SK-N-SH (cell line): Measurements from ENCODE around the gene SIX2.

Experiments
- FOXM1 ChIP-seq: IDR thresholded peaks from 2 replicates; pipeline ENCODE4 v1.4.0; 2012; ENCODE audit warnings: low read depth, mild to moderate bottlenecking
- GABPA ChIP-seq: IDR thresholded peaks from 2 replicates; pipeline ENCODE4 v1.4.0; 2012; ENCODE audit warnings: low read depth, mild to moderate bottlenecking
- JUND ChIP-seq: IDR thresholded peaks from 2 replicates; pipeline ENCODE4 v1.4.0; 2012
- POLR2AphosphoS5 ChIP-seq: IDR thresholded peaks from 2 replicates; pipeline ENCODE4 v1.6.1; 2012; ENCODE audit warnings: low read depth, low read length
- RAD21 ChIP-seq: IDR thresholded peaks from 2 replicates; pipeline ENCODE4 v1.6.1; 2012; ENCODE audit warnings: mild to moderate bottlenecking, low read length
- RCOR1 ChIP-seq: fragments of 150-350 bp; IDR thresholded peaks from 2 replicates; pipeline ENCODE4 v1.6.1; 2017; ENCODE audit warnings: antibody characterized with exemption, low read length
- SIN3A ChIP-seq: IDR thresholded peaks from 2 replicates; pipeline ENCODE4 v1.6.1; 2012; ENCODE audit warnings: low read depth, mild to moderate bottlenecking, low read length, moderate library complexity, borderline replicate concordance
- TCF12 ChIP-seq: IDR thresholded peaks from 2 replicates; pipeline ENCODE4 v1.4.0; 2012
- TEAD4 ChIP-seq: IDR thresholded peaks from 2 replicates; pipeline ENCODE4 v1.4.0; 2012; ENCODE audit warnings: mild to moderate bottlenecking, borderline replicate concordance; ENCODE audit not compliant: insufficient read depth
- YY1 ChIP-seq: IDR thresholded peaks from 2 replicates; pipeline ENCODE4 v1.4.0; 2012; ENCODE audit warnings: low read depth, mild to moderate bottlenecking
- TF ChIP-seq, protein P1 (sequence below): fragments of 200-600 bp; sonication (generic); IDR thresholded peaks from 2 replicates; pipeline ENCODE4 v1.6.1; 2017; ENCODE audit warnings: antibody characterized with exemption, mild to moderate bottlenecking, moderate library complexity
- TF ChIP-seq, protein P2 (sequence below): IDR thresholded peaks from 2 replicates; pipeline ENCODE4; 2012

DNA sequence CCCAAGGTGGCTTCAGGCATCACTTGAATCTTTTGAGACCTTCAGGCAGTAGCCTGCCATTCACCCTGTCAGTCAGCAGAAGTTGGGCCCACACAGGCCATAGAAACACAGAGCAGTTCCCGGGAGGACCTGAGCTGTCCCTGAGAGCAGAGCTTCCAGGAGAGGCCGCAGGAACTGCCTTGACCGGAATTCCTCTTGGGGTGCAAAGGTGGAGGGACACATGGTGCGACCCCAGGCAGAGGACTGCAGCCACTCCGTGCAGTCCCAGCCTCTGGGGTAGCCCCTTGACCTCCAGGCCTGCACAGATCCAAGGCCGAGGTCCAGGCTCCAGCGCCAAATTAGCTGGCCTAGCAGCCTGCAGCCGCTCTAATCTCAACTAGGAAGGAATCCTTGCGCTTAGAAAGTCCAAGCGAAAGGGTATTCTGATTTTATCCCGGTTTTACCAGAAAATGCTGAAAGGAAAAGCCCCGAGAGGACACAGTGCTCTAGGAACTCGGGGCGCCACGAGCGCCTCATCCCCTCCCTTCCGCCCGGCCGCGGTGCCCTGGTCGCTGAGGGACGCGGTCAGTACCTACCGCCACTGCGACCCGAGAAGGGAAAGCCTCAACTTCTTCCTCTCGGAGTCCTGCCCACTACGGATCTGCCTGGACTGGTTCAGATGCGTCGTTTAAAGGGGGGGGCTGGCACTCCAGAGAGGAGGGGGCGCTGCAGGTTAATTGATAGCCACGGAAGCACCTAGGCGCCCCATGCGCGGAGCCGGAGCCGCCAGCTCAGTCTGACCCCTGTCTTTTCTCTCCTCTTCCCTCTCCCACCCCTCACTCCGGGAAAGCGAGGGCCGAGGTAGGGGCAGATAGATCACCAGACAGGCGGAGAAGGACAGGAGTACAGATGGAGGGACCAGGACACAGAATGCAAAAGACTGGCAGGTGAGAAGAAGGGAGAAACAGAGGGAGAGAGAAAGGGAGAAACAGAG, 5.4 kb downstream of the SIX2 start:
- TF ChIP-seq, protein P1, sequence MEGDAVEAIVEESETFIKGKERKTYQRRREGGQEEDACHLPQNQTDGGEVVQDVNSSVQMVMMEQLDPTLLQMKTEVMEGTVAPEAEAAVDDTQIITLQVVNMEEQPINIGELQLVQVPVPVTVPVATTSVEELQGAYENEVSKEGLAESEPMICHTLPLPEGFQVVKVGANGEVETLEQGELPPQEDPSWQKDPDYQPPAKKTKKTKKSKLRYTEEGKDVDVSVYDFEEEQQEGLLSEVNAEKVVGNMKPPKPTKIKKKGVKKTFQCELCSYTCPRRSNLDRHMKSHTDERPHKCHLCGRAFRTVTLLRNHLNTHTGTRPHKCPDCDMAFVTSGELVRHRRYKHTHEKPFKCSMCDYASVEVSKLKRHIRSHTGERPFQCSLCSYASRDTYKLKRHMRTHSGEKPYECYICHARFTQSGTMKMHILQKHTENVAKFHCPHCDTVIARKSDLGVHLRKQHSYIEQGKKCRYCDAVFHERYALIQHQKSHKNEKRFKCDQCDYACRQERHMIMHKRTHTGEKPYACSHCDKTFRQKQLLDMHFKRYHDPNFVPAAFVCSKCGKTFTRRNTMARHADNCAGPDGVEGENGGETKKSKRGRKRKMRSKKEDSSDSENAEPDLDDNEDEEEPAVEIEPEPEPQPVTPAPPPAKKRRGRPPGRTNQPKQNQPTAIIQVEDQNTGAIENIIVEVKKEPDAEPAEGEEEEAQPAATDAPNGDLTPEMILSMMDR, result no peak
- TF ChIP-seq RCOR1 (no peak), SIN3A (no peak), RAD21 (no peak), JUND (no peak), GABPA (no peak), TEAD4 (no peak), TCF12 (no peak), FOXM1 (no peak), POLR2AphosphoS5 (no peak), YY1 (no peak)
- TF ChIP-seq, protein P2, sequence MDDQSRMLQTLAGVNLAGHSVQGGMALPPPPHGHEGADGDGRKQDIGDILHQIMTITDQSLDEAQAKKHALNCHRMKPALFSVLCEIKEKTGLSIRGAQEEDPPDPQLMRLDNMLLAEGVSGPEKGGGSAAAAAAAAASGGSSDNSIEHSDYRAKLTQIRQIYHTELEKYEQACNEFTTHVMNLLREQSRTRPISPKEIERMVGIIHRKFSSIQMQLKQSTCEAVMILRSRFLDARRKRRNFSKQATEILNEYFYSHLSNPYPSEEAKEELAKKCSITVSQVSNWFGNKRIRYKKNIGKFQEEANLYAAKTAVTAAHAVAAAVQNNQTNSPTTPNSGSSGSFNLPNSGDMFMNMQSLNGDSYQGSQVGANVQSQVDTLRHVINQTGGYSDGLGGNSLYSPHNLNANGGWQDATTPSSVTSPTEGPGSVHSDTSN, result no peak
